PC-3 (cell line): ENCODE data around the gene LIN37. TPM values are rescaled to one million over a fixed set of nuclear protein-coding genes. Genes with fewer than 3 reads are reported as not detected.

Source experiments
- ATAC-seq: fragments of 200-7000 bp; cut with Tn5 transposase; 2 replicates; pipeline ENCODE4 v1.9.1; 2020; ENCODE audit warnings: mild to moderate bottlenecking, moderate library complexity
- BruUV-seq: library from RNA; stranded (reverse); fragments of 400-500 nt; replicated peaks from 2 replicates; lab custom pipeline; 2021; lab: Mats Ljungman, UMichigan
- CTCF ChIA-PET: fragments of 300-600 bp; sonication (Branson Sonifier 250); formaldehyde crosslinking; loops from one replicate; lab custom pipeline; 2022; ENCODE audit warnings: antibody characterized with exemption; lab: Charles Lee
- POLR2A ChIA-PET: fragments of 300-600 bp; sonication (Branson Sonifier 250); formaldehyde crosslinking; loops from one replicate; lab custom pipeline; 2022; ENCODE audit warnings: antibody characterized with exemption; ENCODE audit not compliant: unreplicated experiment; lab: Charles Lee
- DNase-seq: peaks from one replicate; pipeline ENCODE4 v3.0.0-alpha.2; 2015
- H2AFZ ChIP-seq: fragments of 300-600 bp; sonication (generic); 2 replicates; pipeline ENCODE4 v1.6.0; 2016; ENCODE audit warnings: antibody characterized with exemption, low read length
- H3F3A ChIP-seq: fragments of 300-600 bp; sonication (generic); one replicate; pipeline ENCODE4 v1.6.0; 2017; ENCODE audit warnings: antibody characterized with exemption, low read length, control low read depth, mild to moderate bottlenecking; ENCODE audit not compliant: unreplicated experiment
- H3K27ac ChIP-seq: fragments of 300-600 bp; sonication (generic); 2 replicates; pipeline ENCODE4 v1.5.1; 2016; ENCODE audit warnings: mild to moderate bottlenecking, low read length
- H3K27me3 ChIP-seq: fragments of 300-600 bp; sonication (generic); 2 replicates; pipeline ENCODE4 v1.6.1; 2016; ENCODE audit warnings: low read length, mixed read lengths
- H3K36me3 ChIP-seq: fragments of 300-600 bp; sonication (generic); 2 replicates; pipeline ENCODE4 v1.6.1; 2016; ENCODE audit warnings: low read depth, mixed run types, low read length, mixed read lengths
- H3K4me1 ChIP-seq: fragments of 300-600 bp; sonication (generic); 2 replicates; pipeline ENCODE4 v1.5.1; 2016; ENCODE audit warnings: low read length; ENCODE audit not compliant: insufficient read depth
- H3K4me2 ChIP-seq: fragments of 300-600 bp; sonication (generic); 2 replicates; pipeline ENCODE4 v1.6.0; 2016; ENCODE audit warnings: low read length
- H3K4me3 ChIP-seq: fragments of 300-600 bp; sonication (generic); 2 replicates; pipeline ENCODE4 v1.5.1; 2016; ENCODE audit warnings: mild to moderate bottlenecking, low read length, mixed read lengths
- H3K79me2 ChIP-seq: fragments of 300-600 bp; sonication (generic); 2 replicates; pipeline ENCODE4 v1.6.1; 2017; ENCODE audit warnings: low read length, mixed read lengths
- H3K9ac ChIP-seq: fragments of 300-600 bp; sonication (generic); 2 replicates; pipeline ENCODE4 v1.6.0; 2016; ENCODE audit warnings: mild to moderate bottlenecking, low read length
- H3K9me2 ChIP-seq: fragments of 300-600 bp; sonication (generic); replicated peaks from 2 replicates; pipeline ENCODE4 v1.6.1; 2016; ENCODE audit warnings: mixed run types, low read length, mixed read lengths
- H3K9me3 ChIP-seq: fragments of 300-600 bp; sonication (generic); 2 replicates; pipeline ENCODE4 v1.6.1; 2016; ENCODE audit warnings: low read length, mixed read lengths
- H4K20me1 ChIP-seq: fragments of 300-600 bp; sonication (generic); 2 replicates; pipeline ENCODE4 v1.6.1; 2016; ENCODE audit warnings: low read length, mixed read lengths
- EZH2 ChIP-seq: fragments of 300-600 bp; sonication (generic); IDR thresholded peaks from one replicate; pipeline ENCODE4 v1.6.1; 2017; ENCODE audit warnings: antibody characterized with exemption, mild to moderate bottlenecking, low read length; ENCODE audit not compliant: unreplicated experiment
- EZH2phosphoT487 ChIP-seq: fragments of 300-600 bp; sonication (generic); IDR thresholded peaks from 2 replicates; pipeline ENCODE4 v1.6.1; 2018; ENCODE audit warnings: mild to moderate bottlenecking, antibody characterized with exemption, low read length, borderline replicate concordance
- intact Hi-C: fragments of 100-400 bp; cut with micrococcal nuclease; formaldehyde crosslinking; loops from 2 replicates; pipeline ENCODE4 v1.9.0; 2023
- total RNA-seq: library from RNA; depleted of rRNA; stranded (reverse); fragments of >200 nt; gene quantifications from 2 replicates; pipeline ENCODE4 v1.2.3, GENCODE V29; 2014
- TF ChIP-seq, protein P1 (sequence below): fragments of 300-600 bp; sonication (generic); conservative IDR thresholded peaks from 2 replicates; pipeline ENCODE4 v1.5.1; 2017; ENCODE audit warnings: antibody characterized with exemption, low read depth, mild to moderate bottlenecking, low read length

The LIN37 gene
- total RNA-seq, 1 experiment from 2014 or later = 8.2 TPM

DNA sequence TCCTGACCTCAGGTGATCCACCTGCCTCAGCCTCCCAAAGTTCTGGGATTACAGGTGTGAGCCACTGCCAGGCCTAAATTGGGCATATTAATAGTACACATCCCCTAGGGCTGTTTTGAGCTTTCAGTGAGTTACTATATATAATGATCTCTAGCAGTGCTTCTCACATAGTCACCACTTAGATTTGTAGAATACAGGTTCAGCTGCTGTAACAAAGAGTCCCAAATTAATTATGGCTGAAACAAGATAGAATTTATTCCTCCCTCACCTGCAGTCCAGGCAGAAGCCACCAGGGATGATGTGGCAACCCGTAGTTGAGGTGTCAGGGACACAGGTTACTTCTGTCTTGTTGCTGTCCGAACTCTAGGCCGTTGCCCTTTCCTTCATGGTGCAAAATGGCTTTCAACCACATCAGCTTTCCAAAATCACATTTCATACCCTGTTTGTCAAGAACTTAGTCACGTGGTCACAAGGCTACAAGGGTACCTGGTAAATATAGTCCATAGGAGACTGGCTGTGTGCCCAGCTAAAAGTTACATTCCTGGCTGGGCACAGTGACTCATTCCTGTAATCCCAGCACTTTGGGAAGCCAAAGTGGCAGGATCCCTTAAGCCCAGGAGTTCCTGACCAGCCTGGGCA, 12.5 kb downstream of the LIN37 start:
- ChIA-PET CTCF (no interaction called here), POLR2A (no interaction called here)
- Histone ChIP-seq H3F3A (peaks cover 3% of the 10 kb centered on the region), H3K27ac (no peak overlapping the region), H3K4me1 (peaks cover 12% of the 10 kb centered on the region), H3K36me3 (no peaks in the 10 kb centered on the region), H3K27me3 (no peaks in the 10 kb centered on the region), H3K4me2 (no peak overlapping the region), H3K9me3 (no peaks in the 10 kb centered on the region), H3K9ac (no peak overlapping the region), H3K9me2 (no peaks in the 10 kb centered on the region), H2AFZ (no peak overlapping the region), H3K4me3 (no peak overlapping the region), H4K20me1 (no peaks in the 10 kb centered on the region), H3K79me2 (peaks cover 15% of the 10 kb centered on the region)
- DNase-seq (peak; percentile 83), ATAC-seq (no peak)
- intact Hi-C loops = no loop called here
- TF ChIP-seq EZH2 = no peak
- no peak for TF ChIP-seq EZH2phosphoT487
- TF ChIP-seq, protein P1, sequence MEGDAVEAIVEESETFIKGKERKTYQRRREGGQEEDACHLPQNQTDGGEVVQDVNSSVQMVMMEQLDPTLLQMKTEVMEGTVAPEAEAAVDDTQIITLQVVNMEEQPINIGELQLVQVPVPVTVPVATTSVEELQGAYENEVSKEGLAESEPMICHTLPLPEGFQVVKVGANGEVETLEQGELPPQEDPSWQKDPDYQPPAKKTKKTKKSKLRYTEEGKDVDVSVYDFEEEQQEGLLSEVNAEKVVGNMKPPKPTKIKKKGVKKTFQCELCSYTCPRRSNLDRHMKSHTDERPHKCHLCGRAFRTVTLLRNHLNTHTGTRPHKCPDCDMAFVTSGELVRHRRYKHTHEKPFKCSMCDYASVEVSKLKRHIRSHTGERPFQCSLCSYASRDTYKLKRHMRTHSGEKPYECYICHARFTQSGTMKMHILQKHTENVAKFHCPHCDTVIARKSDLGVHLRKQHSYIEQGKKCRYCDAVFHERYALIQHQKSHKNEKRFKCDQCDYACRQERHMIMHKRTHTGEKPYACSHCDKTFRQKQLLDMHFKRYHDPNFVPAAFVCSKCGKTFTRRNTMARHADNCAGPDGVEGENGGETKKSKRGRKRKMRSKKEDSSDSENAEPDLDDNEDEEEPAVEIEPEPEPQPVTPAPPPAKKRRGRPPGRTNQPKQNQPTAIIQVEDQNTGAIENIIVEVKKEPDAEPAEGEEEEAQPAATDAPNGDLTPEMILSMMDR = no peak
- no TSS peak for BruUV-seq

DNA sequence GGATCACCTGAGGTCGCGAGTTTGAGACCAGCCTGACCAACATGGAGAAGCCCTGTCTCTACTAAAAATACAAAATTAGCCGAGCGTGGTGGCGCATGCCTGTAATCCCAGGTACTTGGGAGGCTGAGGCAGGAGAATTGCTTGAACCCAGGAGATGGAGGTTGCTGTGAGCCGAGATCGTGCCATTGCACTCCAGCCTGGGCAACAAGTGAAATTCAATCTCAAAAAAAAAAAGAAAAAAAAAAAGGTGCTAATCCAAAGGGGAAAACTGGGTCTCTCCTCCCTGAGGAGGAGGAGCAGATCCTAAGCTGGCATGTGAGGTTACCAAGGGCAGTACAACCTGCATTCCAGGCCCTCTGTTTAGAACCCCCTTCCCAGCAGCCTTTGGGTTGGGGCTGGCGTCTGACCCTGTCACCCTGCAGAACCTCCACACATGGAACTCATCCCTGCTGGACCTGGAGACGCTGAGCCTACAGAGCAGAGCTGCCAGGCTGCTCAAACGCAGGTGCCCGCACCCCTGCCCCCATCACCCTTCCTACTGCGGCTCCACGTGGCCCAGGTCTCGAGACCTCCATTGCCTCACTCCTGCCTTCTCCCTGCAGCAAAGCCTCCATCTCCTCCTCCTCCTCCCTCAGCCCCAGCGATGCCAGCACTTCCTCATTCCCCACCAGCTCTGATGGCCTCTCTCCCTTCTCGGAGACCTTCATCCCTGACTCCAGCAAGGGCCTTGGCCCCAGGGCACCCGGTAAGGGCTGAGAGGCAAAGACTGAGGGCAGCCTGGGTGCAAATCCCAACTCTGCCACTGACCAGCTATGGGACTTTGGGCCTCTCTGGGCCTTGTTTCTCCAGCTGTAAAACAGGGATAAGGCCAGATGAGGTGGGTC, 16.3 kb downstream of the LIN37 start:
- H3K27me3 ChIP-seq = no peaks in the 10 kb centered on the region
- H3K9ac ChIP-seq = no peak overlapping the region
- peaks cover 6% of the 10 kb centered on the region; the same call in 1 of the 2 replicates for H3K4me1 ChIP-seq
- no peak overlapping the region for H3K4me2 ChIP-seq
- H4K20me1 ChIP-seq = no peaks in the 10 kb centered on the region
- no TSS peak for BruUV-seq
- H3K9me3 ChIP-seq = no peaks in the 10 kb centered on the region
- no peak overlapping the region for H3K27ac ChIP-seq
- CTCF ChIA-PET = no interaction called here
- no peaks in the 10 kb centered on the region for H3K9me2 ChIP-seq
- intact Hi-C loops = no loop called here
- no peak for DNase-seq
- H3F3A ChIP-seq = no peaks in the 10 kb centered on the region
- peaks cover 2% of the 10 kb centered on the region for H3K79me2 ChIP-seq
- H3K4me3 ChIP-seq = no peak overlapping the region
- H3K36me3 ChIP-seq = no peaks in the 10 kb centered on the region
- no peak overlapping the region for H2AFZ ChIP-seq
- TF ChIP-seq, protein P1 = no peak
- TF ChIP-seq EZH2phosphoT487 (no peak), EZH2 (no peak)
- POLR2A ChIA-PET = no interaction called here
- ATAC-seq = no peak
